ENCODE measurements around the gene ASMT. TPM values are rescaled to one million over a fixed set of nuclear protein-coding genes. Genes with fewer than 3 reads are reported as not detected.
"Not testable (repeated sequence)": the region's sequence is repeated elsewhere in the genome, so short reads cannot be mapped to it uniquely, and the experiment has no call there.

ASMT gene
- total and polyA plus RNA-seq, 12 donors: 0.09 to 0.37 TPM; not detected in 10

DNA sequence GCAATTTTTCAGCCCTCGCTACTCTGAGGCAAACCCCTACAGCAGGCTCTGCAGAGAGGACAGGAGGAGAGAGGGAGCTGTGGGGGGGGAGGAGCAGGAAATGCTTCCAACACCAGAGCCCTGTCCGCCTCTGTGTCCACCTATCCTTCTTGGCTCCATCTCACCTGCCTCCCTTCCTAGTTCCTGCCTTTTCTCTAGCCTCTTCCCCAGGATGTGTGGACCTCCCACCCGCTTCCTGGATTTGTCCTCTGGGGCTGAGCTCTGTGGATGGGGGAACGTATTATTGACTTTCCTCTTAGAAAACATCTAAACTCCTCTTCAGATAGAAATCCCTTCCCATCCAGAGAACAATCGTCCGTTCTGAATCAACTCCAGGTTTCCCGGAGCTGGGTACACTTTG is 14.4 kb downstream of the ASMT start:
- ATAC-seq: peak in 2 of 8 donors; percentile 59 to 64

DNA sequence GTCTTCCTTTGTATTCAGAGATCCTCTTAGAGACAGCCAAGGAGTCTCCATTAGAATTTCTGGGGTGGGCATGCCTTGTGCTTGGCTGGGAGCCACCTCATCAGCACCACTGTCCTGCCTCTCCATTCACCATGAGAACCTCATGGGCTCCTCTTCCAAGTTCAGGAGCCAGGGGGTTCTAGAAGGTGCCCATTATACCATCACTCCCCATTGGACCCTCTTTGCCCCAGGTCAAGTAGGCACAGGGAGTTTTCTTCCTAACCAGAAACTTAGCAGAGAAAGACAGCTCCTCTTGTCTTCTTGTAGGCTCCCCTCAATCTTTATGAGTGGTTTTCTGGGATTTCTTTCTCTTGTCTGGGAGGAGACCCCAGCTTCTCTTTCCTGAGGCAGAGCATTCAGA is 31.1 kb downstream of the ASMT start:
- TF ChIP-seq, protein P1, sequence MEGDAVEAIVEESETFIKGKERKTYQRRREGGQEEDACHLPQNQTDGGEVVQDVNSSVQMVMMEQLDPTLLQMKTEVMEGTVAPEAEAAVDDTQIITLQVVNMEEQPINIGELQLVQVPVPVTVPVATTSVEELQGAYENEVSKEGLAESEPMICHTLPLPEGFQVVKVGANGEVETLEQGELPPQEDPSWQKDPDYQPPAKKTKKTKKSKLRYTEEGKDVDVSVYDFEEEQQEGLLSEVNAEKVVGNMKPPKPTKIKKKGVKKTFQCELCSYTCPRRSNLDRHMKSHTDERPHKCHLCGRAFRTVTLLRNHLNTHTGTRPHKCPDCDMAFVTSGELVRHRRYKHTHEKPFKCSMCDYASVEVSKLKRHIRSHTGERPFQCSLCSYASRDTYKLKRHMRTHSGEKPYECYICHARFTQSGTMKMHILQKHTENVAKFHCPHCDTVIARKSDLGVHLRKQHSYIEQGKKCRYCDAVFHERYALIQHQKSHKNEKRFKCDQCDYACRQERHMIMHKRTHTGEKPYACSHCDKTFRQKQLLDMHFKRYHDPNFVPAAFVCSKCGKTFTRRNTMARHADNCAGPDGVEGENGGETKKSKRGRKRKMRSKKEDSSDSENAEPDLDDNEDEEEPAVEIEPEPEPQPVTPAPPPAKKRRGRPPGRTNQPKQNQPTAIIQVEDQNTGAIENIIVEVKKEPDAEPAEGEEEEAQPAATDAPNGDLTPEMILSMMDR (IDR thresholded peaks at IDR 0.05): no peak
- Histone ChIP-seq H3K9me3 (peaks cover 0 to 16% (median 9%) of the 10 kb centered on the region in 11 donors), H3K4me3 (no peak overlapping the region), H3K36me3 (no peaks in the 10 kb centered on the region), H3K27ac (no peak overlapping the region), H3K27me3 (peaks cover 0 to 22% (median 0%) of the 10 kb centered on the region in 7 donors), H3K4me1 (no peaks in the 10 kb centered on the region)
- intact Hi-C loops (cut with DNase I): loop anchor here in 4 of 10 donors (5.0 to 10.0 kb wide), 3 partner anchors 946 to 1179 kb away; partner anchors contain the start of gene GYG2 (in 2 of the 4)
- DNase-seq (no peak), ATAC-seq (no peak)

More for the DNA sequence above, 14.4 kb downstream of the ASMT start:
- DNase-seq: no peak
- Histone ChIP-seq H3K4me3 (no peak overlapping the region), H3K27me3 (no peaks in the 10 kb centered on the region), H3K27ac (peak overlapping the region in 1 of 10 donors; percentile 5), H3K36me3 (no peaks in the 10 kb centered on the region), H3K4me1 (peaks cover 0 to 9% (median 0%) of the 10 kb centered on the region in 9 donors), H3K9me3 (no peaks in the 10 kb centered on the region)
- TF ChIP-seq, protein P1 (IDR thresholded peaks at IDR 0.05): no peak
- 65 to 67% methylated on average over 7 of the region's 7 CpGs for WGBS, 2 donors
- intact Hi-C loops (cut with DNase I): no loop called here

DNA sequence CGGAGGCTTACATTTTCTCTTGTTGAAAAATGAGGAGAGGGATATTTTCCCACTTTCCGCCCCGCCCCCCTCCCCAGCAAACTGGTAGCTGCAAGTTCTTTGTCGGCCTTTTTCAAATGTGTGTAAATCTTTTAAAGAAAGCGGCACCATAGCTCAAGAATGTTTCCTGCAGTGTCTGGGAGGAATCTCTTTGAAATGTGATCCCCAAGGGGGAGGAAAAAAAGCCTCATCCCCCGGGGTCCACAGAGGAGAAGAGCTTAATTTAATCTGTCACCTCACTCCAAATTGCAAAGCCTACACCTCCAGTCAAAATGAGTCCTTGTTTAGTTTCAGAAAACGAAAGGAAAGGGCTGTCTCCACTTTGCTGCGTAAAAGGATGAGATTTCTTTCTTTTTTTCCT is 34.8 kb downstream of the ASMT start:
- Histone ChIP-seq H3K9me3 (peaks cover 0 to 16% (median 9%) of the 10 kb centered on the region in 11 donors), H3K36me3 (no peaks in the 10 kb centered on the region), H3K27me3 (peaks cover 0 to 22% (median 0%) of the 10 kb centered on the region in 7 donors), H3K4me1 (no peaks in the 10 kb centered on the region), H3K27ac (no peak overlapping the region), H3K4me3 (no peak overlapping the region)
- ATAC-seq (no peak), DNase-seq (no peak)
- intact Hi-C loops (cut with DNase I): loop anchor here in 7 of 10 donors (2.0 to 10.0 kb wide), 6 partner anchors 943 to 1175 kb away; partner anchors contain the start of gene GYG2 (in 2 of the 7)
- TF ChIP-seq, protein P1 (IDR thresholded peaks at IDR 0.05): no peak
- WGBS, 2 donors: 27 to 38% methylated on average over 8 of the region's 8 CpGs

DNA sequence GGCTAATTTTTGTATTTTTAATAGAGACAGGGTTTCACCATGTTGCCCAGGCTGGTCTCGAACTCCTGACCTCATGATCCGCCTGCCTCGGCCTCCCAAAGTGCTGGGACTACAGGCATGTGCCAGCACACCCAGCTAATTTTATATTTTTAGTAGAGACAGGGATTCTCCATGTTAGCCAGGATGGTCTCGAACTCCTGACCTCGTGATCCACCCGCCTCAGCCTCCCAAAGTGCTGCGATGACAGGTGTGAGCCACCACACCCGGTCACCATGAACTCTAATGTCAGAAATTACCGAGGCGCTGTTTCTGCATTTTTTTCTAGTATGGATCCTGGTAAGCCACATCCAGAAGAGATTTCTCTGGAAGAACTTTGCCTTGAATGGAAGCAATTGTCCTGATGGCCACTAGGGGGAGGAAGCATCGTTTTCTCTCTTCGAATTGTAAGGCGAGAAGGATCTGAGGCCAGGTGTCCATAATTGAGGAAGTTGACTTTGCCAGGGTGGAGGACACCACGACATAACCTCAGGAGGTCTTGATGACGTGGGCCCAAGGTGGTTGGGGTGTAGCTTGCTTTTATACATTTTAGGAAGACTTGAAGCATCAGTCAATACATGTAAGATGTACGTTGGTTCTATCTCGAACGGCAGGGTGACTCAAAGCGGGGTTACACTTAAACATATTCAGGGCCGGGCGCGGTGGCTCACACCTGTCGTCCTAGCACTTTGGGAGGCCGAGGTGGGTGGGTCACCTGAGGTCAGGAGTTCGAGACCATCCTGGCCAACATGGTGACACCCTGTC is 37.4 kb downstream of the ASMT start:
- WGBS, 2 donors: 56 to 60% methylated on average over 25 of the region's 25 CpGs
- ATAC-seq: peak in 2 of 8 donors; percentile 27 to 40
- not testable (repeated sequence) for H3K4me3 ChIP-seq, H3K27ac ChIP-seq, H3K9me3 ChIP-seq, H3K4me1 ChIP-seq, H3K36me3 ChIP-seq
- peaks cover 0 to 22% (median 0%) of the 10 kb centered on the region in 7 donors for H3K27me3 ChIP-seq
- peak in 1 of 2 donors; percentile 24 for DNase-seq
- TF ChIP-seq, protein P1 (IDR thresholded peaks at IDR 0.05): peak; percentile 56 to 88 (median 84)
- intact Hi-C loops (cut with DNase I): loop anchor here in 8 of 10 donors (2.0 to 10.0 kb wide), 4 partner anchors 940 to 955 kb away; no protein-coding TSS in a partner anchor

Data from heart right ventricle (tissue), 16 donors.